Fibroblast of mammary gland (primary cell): ENCODE results near the gene FTH1.

ENCODE experiments used
- DNase-seq: peaks from one replicate; pipeline ENCODE4 v3.0.0-alpha.2; 2010; ENCODE audit warnings: low read depth
- H3K4me3 ChIP-seq: 2 replicates; pipeline ENCODE4 v1.5.1; 2011; ENCODE audit warnings: low read depth, mild to moderate bottlenecking, low read length, moderate library complexity; ENCODE audit not compliant: control insufficient read depth
- CTCF ChIP-seq: conservative IDR thresholded peaks from 2 replicates; pipeline ENCODE4 v1.5.1; 2011; ENCODE audit warnings: low read depth, low read length, inconsistent platforms; ENCODE audit not compliant: control insufficient read depth, insufficient read depth

FTH1 gene

GRCh38 chr11:61963282-61964057 is 4.0 kb downstream of the FTH1 start:
- DNase-seq = peak; percentile 69
- H3K4me3 ChIP-seq = no peak overlapping the region
- TF ChIP-seq CTCF = no peak

- H3K4me3 ChIP-seq = no peak overlapping the region
- DNase-seq = no peak
- TF ChIP-seq CTCF = no peak
Observed at GRCh38 chr11:61963016-61963281, 4.5 kb downstream of the FTH1 start.

- peak; percentile 28 for DNase-seq
- TF ChIP-seq CTCF = no peak
- no peak overlapping the region for H3K4me3 ChIP-seq
Observed at GRCh38 chr11:61962213-61963015, 5.0 kb downstream of the FTH1 start.

- TF ChIP-seq CTCF = no peak
- H3K4me3 ChIP-seq = no peak overlapping the region
- peak; percentile 53 for DNase-seq
Observed at GRCh38 chr11:61961570-61962212, 5.7 kb downstream of the FTH1 start.

GRCh38 chr11:61960532-61960931 is 6.9 kb downstream of the FTH1 start:
- no peak for DNase-seq
- TF ChIP-seq CTCF = no peak

GRCh38 chr11:61959678-61960077 is 7.8 kb downstream of the FTH1 start:
- no peak overlapping the region for H3K4me3 ChIP-seq
- DNase-seq = no peak
- no peak for TF ChIP-seq CTCF

More at GRCh38 chr11:61960532-61960931, 6.9 kb downstream of the FTH1 start:
- no peak overlapping the region for H3K4me3 ChIP-seq
